K562 (cell line): ENCODE results near the gene THRSP. TPM values are rescaled to one million over a fixed set of nuclear protein-coding genes. Genes with fewer than 3 reads are reported as not detected.

Experiments used
- CHD1 ChIP-seq: fragments of 200-600 bp; sonication (generic); IDR thresholded peaks from one replicate; pipeline ENCODE4 v1.6.1; 2012; ENCODE audit warnings: mild to moderate bottlenecking, moderate library complexity, low read length, inconsistent platforms
- CHD2 ChIP-seq: IDR thresholded peaks from 2 replicates; pipeline ENCODE4 v1.6.1; 2011; ENCODE audit warnings: low read depth, low read length
- CTBP1 ChIP-seq: fragments of 450-650 bp; IDR thresholded peaks from 2 replicates; pipeline ENCODE4 v1.6.1; 2016; ENCODE audit warnings: borderline replicate concordance
- E2F3 ChIP-seq: fragments of 250-450 bp; sonication (Bioruptor Pico); IDR thresholded peaks from 2 replicates; pipeline ENCODE4 v1.4.0; 2020; ENCODE audit warnings: mild to moderate bottlenecking
- FOXJ3 ChIP-seq: sonication (generic); formaldehyde crosslinking; IDR thresholded peaks from 2 replicates; pipeline ENCODE4 v1.4.0; 2020; ENCODE audit warnings: mild to moderate bottlenecking, missing genetic modification reagents
- FOXM1 ChIP-seq, 2 experiments: fragments of 450-650 bp in 1 of 2; sonication (generic) in 1 of 2; formaldehyde crosslinking in 1 of 2; IDR thresholded peaks; 2 replicates each; pipeline versions ENCODE4 v1.6.1 to v1.9.0; 2017 to 2022; ENCODE audit warnings: low read depth in 2 of 2, mild to moderate bottlenecking in 2 of 2, missing genetic modification reagents in 1 of 2, moderate library complexity in 1 of 2
- FOXP1 ChIP-seq: sonication (generic); formaldehyde crosslinking; IDR thresholded peaks from 2 replicates; pipeline ENCODE4 v1.8.0; 2022; ENCODE audit warnings: mild to moderate bottlenecking, missing genetic modification reagents
- FUS ChIP-seq: fragments of 200-400 bp; formaldehyde crosslinking; optimal IDR thresholded peaks from 2 replicates; pipeline ENCODE3; 2017; ENCODE audit warnings: low read depth, low read length
- HDAC2 ChIP-seq: fragments of 450-650 bp; IDR thresholded peaks from 2 replicates; pipeline ENCODE4 v1.6.1; 2016; ENCODE audit warnings: mild to moderate bottlenecking
- HOXB6 ChIP-seq: fragments of 250-450 bp; sonication (Bioruptor Pico); IDR thresholded peaks from 2 replicates; pipeline ENCODE4 v1.5.1; 2022; ENCODE audit warnings: mild to moderate bottlenecking, borderline replicate concordance
- MTA1 ChIP-seq: fragments of 450-650 bp; IDR thresholded peaks from 2 replicates; pipeline ENCODE4 v1.6.1; 2017; ENCODE audit warnings: borderline replicate concordance
- PRMT5 ChIP-seq: sonication (generic); formaldehyde crosslinking; IDR thresholded peaks from 2 replicates; pipeline ENCODE4 v1.5.0; 2020; ENCODE audit warnings: missing genetic modification reagents
- PTTG1 ChIP-seq: fragments of 450-650 bp; IDR thresholded peaks from 2 replicates; pipeline ENCODE4 v1.6.1; 2016; ENCODE audit warnings: low read depth, mild to moderate bottlenecking, missing genetic modification characterization, missing compliant biosample characterization
- PURB ChIP-seq: sonication (generic); formaldehyde crosslinking; IDR thresholded peaks from 2 replicates; pipeline ENCODE4 v1.9.0; 2021; ENCODE audit warnings: low read depth, mild to moderate bottlenecking, missing genetic modification reagents
- RBM15 ChIP-seq: fragments of 200-400 bp; formaldehyde crosslinking; IDR thresholded peaks from 2 replicates; pipeline ENCODE4 v1.6.1; 2018; ENCODE audit warnings: mild to moderate bottlenecking, low read length, moderate library complexity; ENCODE audit not compliant: insufficient read depth
- SAFB ChIP-seq: fragments of 200-400 bp; formaldehyde crosslinking; IDR thresholded peaks from 2 replicates; pipeline ENCODE4 v1.6.1; 2017; ENCODE audit warnings: low read depth, low read length, borderline replicate concordance
- SIRT6 ChIP-seq: IDR thresholded peaks from one replicate; pipeline ENCODE4 v1.6.1; 2012; ENCODE audit warnings: low read depth, mild to moderate bottlenecking, control low read depth, inconsistent platforms, low read length, moderate library complexity
- SMAD2 ChIP-seq: fragments of 150-350 bp; IDR thresholded peaks from 2 replicates; pipeline ENCODE4 v1.6.1; 2014; ENCODE audit warnings: low read depth, mild to moderate bottlenecking, low read length
- TBP ChIP-seq: optimal IDR thresholded peaks from 2 replicates; pipeline ENCODE3; 2011; ENCODE audit warnings: low read depth, low read length, improper control_type of control experiment
- ZC3H8 ChIP-seq: fragments of 450-650 bp; IDR thresholded peaks from 2 replicates; pipeline ENCODE4 v1.6.1; 2017
- ZNF133 ChIP-seq: fragments of 250-450 bp; sonication (Bioruptor Pico); IDR thresholded peaks from 2 replicates; pipeline ENCODE4 v1.4.0; 2020; ENCODE audit warnings: mild to moderate bottlenecking
- ZNF140 ChIP-seq: fragments of 250-450 bp; sonication (Bioruptor Pico); IDR thresholded peaks from 2 replicates; pipeline ENCODE4 v1.8.0; 2021; ENCODE audit warnings: moderate library complexity, mild to moderate bottlenecking, inconsistent platforms
- ZNF263 ChIP-seq: sonication (generic); formaldehyde crosslinking; IDR thresholded peaks from 2 replicates; pipeline ENCODE4 v1.8.0; 2022; ENCODE audit warnings: mild to moderate bottlenecking, missing genetic modification reagents, borderline replicate concordance
- ZNF274 ChIP-seq: IDR thresholded peaks from 2 replicates; pipeline ENCODE4 v1.6.1; 2011; ENCODE audit warnings: low read depth, mild to moderate bottlenecking, low read length, moderate library complexity, borderline replicate concordance
- polyA plus RNA-seq, 8 experiments: library from polyadenylated mRNA; depleted of rRNA in 4 of 8; stranded (reverse) in 5 of 8; unstranded in 3 of 8; fragments of >200 nt; fragmentation: Nextera tagmentation in 2 of 8; fragmentation: Illumina TruSeq in 1 of 8; extraction: Ambion mirVana in 2 of 8; extraction: Trizol in 1 of 8; gene quantifications; 2 replicates each; pipeline versions ENCODE4 v1.2.1 to v1.2.3, GENCODE V29; 2011 to 2014; ENCODE audit warnings: inconsistent platforms in 1 of 8, missing spikeins in 1 of 8
- total RNA-seq, 7 experiments: library from RNA; depleted of rRNA in 6 of 7; stranded (reverse); fragments of >200 nt in 6 of 7; fragmentation: Illumina TruSeq in 2 of 7; extraction: Trizol in 2 of 7; gene quantifications; 2 replicates each; pipeline versions ENCODE4 v1.2.1 to v1.2.3, GENCODE V29; 2011 to 2021; ENCODE audit warnings: low replicate concordance in 1 of 7
- TF ChIP-seq, protein P1 (sequence below): fragments of 450-650 bp; formaldehyde crosslinking; IDR thresholded peaks from 2 replicates; pipeline ENCODE4 v1.4.0; 2020; ENCODE audit warnings: mild to moderate bottlenecking, mixed read lengths
- TF ChIP-seq, protein P2 (sequence below): fragments of 450-650 bp; IDR thresholded peaks from 2 replicates; pipeline ENCODE4 v1.6.1; 2018; ENCODE audit warnings: mild to moderate bottlenecking, low read depth; ENCODE audit not compliant: partially characterized antibody

The THRSP gene
- total and polyA plus RNA-seq, 9 of the 15 experiments (the other 6 are each of a cell fraction or from before 2014, with no cell fraction given), result 0.23 to 0.56 (median 0.31) TPM; not detected in 2

DNA sequence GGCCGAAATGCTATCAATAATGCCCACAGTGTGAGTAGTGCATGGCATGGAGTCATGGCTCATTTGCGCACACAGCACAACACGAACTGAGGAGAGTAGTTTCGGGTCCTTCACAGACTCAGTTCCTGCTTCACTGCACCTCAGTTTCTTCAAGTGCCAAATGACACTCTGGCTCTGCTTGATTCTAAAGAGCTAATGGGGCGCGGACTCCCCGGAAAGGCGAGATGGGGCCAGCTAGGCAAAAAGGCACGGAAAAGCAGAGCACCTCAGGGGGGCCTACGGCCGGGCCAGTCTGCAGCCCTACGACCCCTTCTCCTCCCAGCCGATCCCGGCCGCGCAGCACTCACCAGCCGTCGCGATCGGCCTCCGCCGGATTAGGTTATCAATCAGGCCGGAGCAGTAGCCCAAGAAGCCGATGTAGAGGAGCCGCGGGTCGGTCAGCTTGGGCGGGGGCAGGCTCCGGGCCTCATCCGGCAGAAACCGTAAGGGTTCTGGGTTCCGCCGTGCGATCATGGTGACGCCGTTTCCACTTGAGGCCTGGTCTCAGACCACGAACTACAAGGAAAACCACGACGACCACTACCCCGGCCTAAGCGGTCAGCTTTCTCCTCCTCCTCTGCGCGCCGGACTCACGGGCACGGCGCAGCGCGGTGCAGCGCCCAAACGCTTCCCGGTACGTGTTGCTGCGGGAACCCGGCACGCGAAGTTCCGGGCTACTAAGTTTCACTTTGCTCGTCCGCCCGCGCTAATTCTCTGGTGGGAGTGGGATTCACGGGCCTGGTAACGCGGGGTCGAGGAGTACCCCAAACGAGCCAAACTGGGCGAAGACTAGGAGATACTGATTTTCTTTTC is 15.8 kb downstream of the THRSP start, which contains the start of gene NDUFC2 (continued):
- TF ChIP-seq FOXM1 (IDR thresholded peaks at IDR 0.05; ENCODE audit: low read depth) (no peak), FOXM1 (CRISPR knock-in tag; IDR thresholded peaks at IDR 0.05; ENCODE audit: low read depth) (no peak), FOXJ3 (no peak), PRMT5 (no peak), ZNF140 (CRISPR knock-in tag) (no peak), FOXP1 (no peak), SIRT6 (no peak), E2F3 (CRISPR knock-in tag) (peak; percentile 44; the same call in 1 of the 2 replicates), HOXB6 (no peak), FUS (no peak), CHD1 (peak; percentile 37), CTBP1 (peak; percentile 60; the same call in 1 of the 2 replicates), CHD2 (peak; percentile 45), ZC3H8 (no peak), SAFB (peak; percentile 78; the same call in 1 of the 2 replicates), MTA1 (no peak), RBM15 (no peak), TBP (peak; percentile 92), ZNF274 (no peak), SMAD2 (no peak), PURB (CRISPR knock-in tag) (no peak), ZNF133 (CRISPR knock-in tag) (no peak), ZNF263 (CRISPR knock-in tag) (no peak), PTTG1 (tag) (no peak), HDAC2 (0 out of 2 replicates have a peak, but pooled peaks have one; percentile 25)
- TF ChIP-seq, protein P1, sequence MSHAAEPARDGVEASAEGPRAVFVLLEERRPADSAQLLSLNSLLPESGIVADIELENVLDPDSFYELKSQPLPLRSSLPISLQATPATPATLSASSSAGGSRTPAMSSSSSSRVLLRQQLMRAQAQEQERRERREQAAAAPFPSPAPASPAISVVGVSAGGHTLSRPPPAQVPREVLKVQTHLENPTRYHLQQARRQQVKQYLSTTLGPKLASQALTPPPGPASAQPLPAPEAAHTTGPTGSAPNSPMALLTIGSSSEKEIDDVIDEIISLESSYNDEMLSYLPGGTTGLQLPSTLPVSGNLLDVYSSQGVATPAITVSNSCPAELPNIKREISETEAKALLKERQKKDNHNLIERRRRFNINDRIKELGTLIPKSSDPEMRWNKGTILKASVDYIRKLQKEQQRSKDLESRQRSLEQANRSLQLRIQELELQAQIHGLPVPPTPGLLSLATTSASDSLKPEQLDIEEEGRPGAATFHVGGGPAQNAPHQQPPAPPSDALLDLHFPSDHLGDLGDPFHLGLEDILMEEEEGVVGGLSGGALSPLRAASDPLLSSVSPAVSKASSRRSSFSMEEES (CRISPR knock-in tag), result no peak
- TF ChIP-seq, protein P2, sequence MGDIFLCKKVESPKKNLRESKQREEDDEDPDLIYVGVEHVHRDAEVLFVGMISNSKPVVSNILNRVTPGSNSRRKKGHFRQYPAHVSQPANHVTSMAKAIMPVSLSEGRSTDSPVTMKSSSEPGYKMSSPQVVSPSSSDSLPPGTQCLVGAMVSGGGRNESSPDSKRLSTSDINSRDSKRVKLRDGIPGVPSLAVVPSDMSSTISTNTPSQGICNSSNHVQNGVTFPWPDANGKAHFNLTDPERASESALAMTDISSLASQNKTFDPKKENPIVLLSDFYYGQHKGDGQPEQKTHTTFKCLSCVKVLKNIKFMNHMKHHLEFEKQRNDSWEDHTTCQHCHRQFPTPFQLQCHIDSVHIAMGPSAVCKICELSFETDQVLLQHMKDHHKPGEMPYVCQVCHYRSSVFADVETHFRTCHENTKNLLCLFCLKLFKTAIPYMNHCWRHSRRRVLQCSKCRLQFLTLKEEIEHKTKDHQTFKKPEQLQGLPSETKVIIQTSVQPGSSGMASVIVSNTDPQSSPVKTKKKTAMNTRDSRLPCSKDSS, result no peak
